ENCODE measurements around the gene ITGB8. TPM values are rescaled to one million over a fixed set of nuclear protein-coding genes. Genes with fewer than 3 reads are reported as not detected.

Gene ITGB8
- total RNA-seq, 2 experiments from 2014 or later, result not detected

DNA sequence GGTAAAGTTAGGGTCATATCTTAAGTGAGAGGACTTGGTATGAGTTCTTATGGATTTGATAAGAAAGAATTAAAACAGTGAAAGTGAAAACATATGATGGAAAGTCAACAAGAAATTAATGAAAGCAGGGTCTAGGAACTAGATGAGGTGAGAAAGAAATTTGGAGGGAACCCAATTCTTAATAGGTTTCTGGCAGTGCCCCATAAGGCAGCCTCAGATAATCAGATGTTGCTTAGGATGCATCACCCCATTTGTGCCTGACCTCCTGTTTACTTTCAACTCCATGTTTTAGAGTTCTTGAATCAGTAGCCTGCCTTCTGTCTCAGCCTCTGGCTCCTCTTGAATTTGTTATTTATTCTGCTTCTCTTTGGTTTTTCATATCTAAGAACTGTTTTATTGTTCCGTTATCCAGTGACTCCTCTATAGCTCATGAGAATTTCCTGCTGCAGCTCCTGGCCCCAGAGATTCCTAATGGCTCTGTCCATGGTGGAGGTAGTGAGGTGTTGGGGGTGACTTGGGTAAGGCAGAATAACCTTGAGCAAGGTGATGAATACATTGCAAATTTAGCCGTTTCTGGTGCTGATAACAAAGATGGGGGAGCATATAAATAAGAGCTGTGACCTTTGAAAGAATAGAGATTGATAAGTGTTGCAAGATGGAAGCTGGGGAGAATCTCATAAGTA lies 17.6 kb downstream of the ITGB8 start:
- Mint-ChIP-seq H3K27me3 (peaks cover 2% of the 10 kb centered on the region), H3K27ac (no peak overlapping the region), H3K36me3 (ENCODE audit: low read depth) (no peaks in the 10 kb centered on the region), H3K9me3 (no peaks in the 10 kb centered on the region), H3K4me1 (ENCODE audit: low read depth) (no peaks in the 10 kb centered on the region), H3K4me3 (no peak overlapping the region)
- ChIA-PET POLR2A (no interaction called here), CTCF (no interaction called here)
- TF ChIP-seq, protein P1, sequence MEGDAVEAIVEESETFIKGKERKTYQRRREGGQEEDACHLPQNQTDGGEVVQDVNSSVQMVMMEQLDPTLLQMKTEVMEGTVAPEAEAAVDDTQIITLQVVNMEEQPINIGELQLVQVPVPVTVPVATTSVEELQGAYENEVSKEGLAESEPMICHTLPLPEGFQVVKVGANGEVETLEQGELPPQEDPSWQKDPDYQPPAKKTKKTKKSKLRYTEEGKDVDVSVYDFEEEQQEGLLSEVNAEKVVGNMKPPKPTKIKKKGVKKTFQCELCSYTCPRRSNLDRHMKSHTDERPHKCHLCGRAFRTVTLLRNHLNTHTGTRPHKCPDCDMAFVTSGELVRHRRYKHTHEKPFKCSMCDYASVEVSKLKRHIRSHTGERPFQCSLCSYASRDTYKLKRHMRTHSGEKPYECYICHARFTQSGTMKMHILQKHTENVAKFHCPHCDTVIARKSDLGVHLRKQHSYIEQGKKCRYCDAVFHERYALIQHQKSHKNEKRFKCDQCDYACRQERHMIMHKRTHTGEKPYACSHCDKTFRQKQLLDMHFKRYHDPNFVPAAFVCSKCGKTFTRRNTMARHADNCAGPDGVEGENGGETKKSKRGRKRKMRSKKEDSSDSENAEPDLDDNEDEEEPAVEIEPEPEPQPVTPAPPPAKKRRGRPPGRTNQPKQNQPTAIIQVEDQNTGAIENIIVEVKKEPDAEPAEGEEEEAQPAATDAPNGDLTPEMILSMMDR (IDR thresholded peaks at IDR 0.05), result no peak
- ATAC-seq (no peak), DNase-seq (no peak)
- intact Hi-C loops (cut with micrococcal nuclease), result no loop called here

DNA sequence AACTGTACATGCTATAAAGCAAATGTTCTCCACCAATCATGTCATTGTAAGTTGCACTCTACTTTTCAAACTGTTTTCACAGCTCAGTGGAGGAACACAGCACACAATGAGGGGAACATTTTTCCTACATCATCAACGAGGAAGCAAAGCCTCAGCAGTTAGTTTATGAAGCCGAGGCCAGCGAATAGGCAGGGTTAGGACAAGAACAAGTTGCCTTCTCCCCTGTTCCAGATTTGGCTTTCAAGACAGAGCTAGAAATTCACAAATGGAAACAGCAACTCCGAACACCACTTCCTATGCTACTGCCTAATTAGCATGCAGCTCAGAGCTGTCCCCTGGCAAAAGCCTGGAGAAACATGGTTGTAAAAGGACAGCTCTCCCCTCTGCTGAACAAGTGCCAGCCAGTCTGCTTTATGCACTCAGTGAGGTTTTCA lies 19.8 kb downstream of the ITGB8 start:
- ChIA-PET POLR2A (no interaction called here), CTCF (no interaction called here)
- H3K27me3 Mint-ChIP-seq, result peaks cover 2% of the 10 kb centered on the region
- H3K36me3 Mint-ChIP-seq (ENCODE audit: low read depth), result no peaks in the 10 kb centered on the region
- no peaks in the 10 kb centered on the region for H3K4me1 Mint-ChIP-seq (ENCODE audit: low read depth)
- TF ChIP-seq, protein P1 (IDR thresholded peaks at IDR 0.05), result no peak
- no peak for DNase-seq
- no peak overlapping the region for H3K27ac Mint-ChIP-seq
- H3K4me3 Mint-ChIP-seq, result no peak overlapping the region
- intact Hi-C loops (cut with micrococcal nuclease), result no loop called here
- no peaks in the 10 kb centered on the region for H3K9me3 Mint-ChIP-seq
- no peak for ATAC-seq

DNA sequence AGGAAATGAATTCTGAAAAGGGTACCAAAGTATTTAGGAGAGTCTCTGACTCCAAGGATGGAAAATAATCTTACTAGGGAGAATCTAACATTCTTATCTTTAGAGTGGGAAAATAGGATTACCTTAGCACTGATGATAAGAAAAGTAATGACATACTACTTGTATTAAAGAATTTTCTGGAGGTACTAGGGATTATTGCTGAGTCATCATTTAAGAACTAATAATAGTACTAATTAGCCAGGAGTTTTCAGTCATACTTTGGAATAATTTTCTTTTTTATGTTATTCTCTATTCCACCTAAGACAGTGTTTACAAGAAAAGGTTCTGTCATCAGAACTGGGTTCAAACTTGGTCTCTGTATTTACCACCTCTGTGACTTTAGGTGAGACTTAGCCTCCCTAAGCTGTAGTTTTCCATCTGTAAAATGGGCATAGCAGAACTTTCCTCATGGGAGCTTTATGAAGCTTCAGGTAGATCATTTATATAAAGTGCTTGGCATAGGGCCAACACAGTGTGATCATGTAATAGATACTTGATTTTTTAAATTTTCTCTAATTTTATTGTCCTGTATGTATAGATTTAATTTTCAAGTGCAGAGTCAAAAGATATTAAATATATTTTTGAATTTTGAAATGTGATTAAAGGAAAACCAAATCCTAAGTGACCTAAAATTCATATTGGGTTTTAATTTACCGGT lies 20.4 kb downstream of the ITGB8 start:
- TF ChIP-seq, protein P1 (IDR thresholded peaks at IDR 0.05), result no peak
- Mint-ChIP-seq H3K36me3 (ENCODE audit: low read depth) (no peaks in the 10 kb centered on the region), H3K4me1 (ENCODE audit: low read depth) (no peaks in the 10 kb centered on the region), H3K27me3 (peaks cover 2% of the 10 kb centered on the region), H3K9me3 (no peaks in the 10 kb centered on the region), H3K27ac (no peak overlapping the region), H3K4me3 (no peak overlapping the region)
- ChIA-PET CTCF (no interaction called here), POLR2A (no interaction called here)
- intact Hi-C loops (cut with micrococcal nuclease), result no loop called here
- DNase-seq (no peak), ATAC-seq (no peak)

DNA sequence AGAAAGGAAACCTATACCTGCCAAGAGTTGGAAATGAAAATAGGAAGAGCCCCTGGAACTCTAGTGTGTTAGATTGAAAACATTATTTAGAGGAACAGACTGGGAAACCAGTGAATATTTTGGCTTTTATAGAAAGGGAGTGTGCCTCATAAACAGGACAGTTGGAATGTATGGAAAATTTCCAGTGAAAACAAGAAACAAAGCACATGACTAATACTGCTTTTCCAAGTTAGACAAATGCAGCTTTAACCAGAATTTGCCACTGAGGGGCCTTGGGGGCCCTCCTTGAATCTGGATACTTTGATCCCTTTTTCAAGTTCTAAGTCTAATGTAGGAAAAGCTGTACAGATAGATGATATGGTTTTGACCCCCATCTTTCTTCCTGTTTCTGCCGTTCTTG lies 21.2 kb downstream of the ITGB8 start:
- peaks cover 2% of the 10 kb centered on the region for H3K27me3 Mint-ChIP-seq
- POLR2A ChIA-PET, result no interaction called here
- no peak for ATAC-seq
- no peaks in the 10 kb centered on the region for H3K4me1 Mint-ChIP-seq (ENCODE audit: low read depth)
- intact Hi-C loops (cut with micrococcal nuclease), result no loop called here
- H3K36me3 Mint-ChIP-seq (ENCODE audit: low read depth), result no peaks in the 10 kb centered on the region
- H3K27ac Mint-ChIP-seq, result no peak overlapping the region
- no peak for DNase-seq
- TF ChIP-seq, protein P1 (IDR thresholded peaks at IDR 0.05), result no peak
- H3K9me3 Mint-ChIP-seq, result no peaks in the 10 kb centered on the region
- no peak overlapping the region for H3K4me3 Mint-ChIP-seq
- CTCF ChIA-PET, result no interaction called here

DNA sequence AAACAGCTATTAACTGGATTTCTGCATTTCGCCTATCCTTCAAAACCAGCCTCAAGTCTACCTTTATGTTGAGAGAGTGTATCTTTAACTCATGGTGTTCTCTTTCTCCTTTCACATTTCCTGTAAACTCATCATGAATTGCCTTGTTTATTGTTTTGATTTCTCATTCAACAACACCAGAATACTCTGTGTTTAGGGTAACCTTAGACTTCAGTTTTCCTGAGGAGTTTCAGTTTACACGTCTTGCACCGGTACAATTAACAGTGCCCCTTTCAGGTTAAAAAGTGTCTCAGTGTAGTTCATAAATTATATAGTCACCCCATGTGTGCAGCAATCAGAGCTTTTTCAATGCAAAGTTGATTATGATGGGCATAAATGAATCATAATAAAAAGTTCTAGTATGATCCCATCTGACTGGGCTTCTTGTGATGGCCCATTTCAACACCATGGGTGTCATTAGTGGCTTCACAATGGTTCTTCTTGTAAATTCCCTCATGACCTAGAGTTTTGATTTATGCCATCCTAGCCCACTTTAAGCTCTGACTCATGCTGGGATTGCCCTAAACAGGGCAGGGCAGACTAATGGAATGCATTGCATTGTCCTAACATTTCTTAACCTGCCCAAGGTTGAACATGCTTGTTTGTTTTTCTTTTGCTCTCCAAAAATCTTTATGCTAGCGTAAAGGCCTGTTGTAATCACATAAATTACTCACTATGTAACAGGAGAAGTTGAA lies 22.0 kb downstream of the ITGB8 start:
- ATAC-seq (no peak), DNase-seq (no peak)
- Mint-ChIP-seq H3K4me1 (ENCODE audit: low read depth) (no peaks in the 10 kb centered on the region), H3K27ac (no peak overlapping the region), H3K27me3 (peaks cover 2% of the 10 kb centered on the region), H3K4me3 (no peak overlapping the region), H3K36me3 (ENCODE audit: low read depth) (no peaks in the 10 kb centered on the region), H3K9me3 (no peaks in the 10 kb centered on the region)
- ChIA-PET POLR2A (no interaction called here), CTCF (no interaction called here)
- intact Hi-C loops (cut with micrococcal nuclease), result no loop called here
- TF ChIP-seq, protein P1 (IDR thresholded peaks at IDR 0.05), result no peak
